DOHH2 (cell line): ENCODE data around the gene SCAMP1.

Experiments
- CTCF ChIP-seq: fragments of 200-600 bp; sonication (generic); IDR thresholded peaks from one replicate; pipeline ENCODE4 v1.5.1; 2014; ENCODE audit warnings: antibody characterized with exemption, mild to moderate bottlenecking, low read depth, low read length; ENCODE audit not compliant: poor library complexity, severe bottlenecking
- EZH2phosphoT487 ChIP-seq: fragments of 200-600 bp; sonication (generic); IDR thresholded peaks from 2 replicates; pipeline ENCODE4 v1.6.1; 2017; ENCODE audit warnings: borderline replicate concordance, mild to moderate bottlenecking, antibody characterized with exemption, low read length, moderate library complexity, mixed read lengths

- TF ChIP-seq CTCF (no peak), EZH2phosphoT487 (no peak)
These were observed 131.8 kb downstream of the SCAMP1 start for GRCh38 chr5:78492224-78492623.
